DOHH2 (cell line): ENCODE results near the gene WDR77.

Experiments
- H3F3A ChIP-seq: fragments of 200-600 bp; sonication (generic), shearing (Covaris generic); 2 replicates; pipeline ENCODE4 v1.6.0; 2016; ENCODE audit warnings: antibody characterized with exemption, mild to moderate bottlenecking; ENCODE audit not compliant: control insufficient read depth, insufficient read depth
- H3K27ac ChIP-seq: fragments of 200-600 bp; sonication (generic); 2 replicates; pipeline ENCODE4 v1.5.1; 2014; ENCODE audit warnings: low read depth, mild to moderate bottlenecking, low read length, moderate library complexity
- H3K27me3 ChIP-seq: fragments of 200-600 bp; sonication (generic); 2 replicates; pipeline ENCODE4 v1.6.1; 2014; ENCODE audit warnings: mild to moderate bottlenecking, low read length, mixed read lengths; ENCODE audit not compliant: control insufficient read depth
- H3K36me3 ChIP-seq: fragments of 200-600 bp; sonication (generic); 2 replicates; pipeline ENCODE4 v1.6.1; 2014; ENCODE audit warnings: mild to moderate bottlenecking, low read length, moderate library complexity, mixed read lengths; ENCODE audit not compliant: control insufficient read depth
- H3K4me1 ChIP-seq: fragments of 200-600 bp; sonication (generic); 2 replicates; pipeline ENCODE4 v1.6.1; 2014; ENCODE audit warnings: mild to moderate bottlenecking, low read length, mixed read lengths; ENCODE audit not compliant: control insufficient read depth
- H3K4me2 ChIP-seq: fragments of 200-600 bp; sonication (generic); 2 replicates; pipeline ENCODE4 v1.6.0; 2014; ENCODE audit warnings: mild to moderate bottlenecking, low read length, moderate library complexity
- H3K4me3 ChIP-seq: fragments of 200-600 bp; sonication (generic); 2 replicates; pipeline ENCODE4 v1.5.1; 2014; ENCODE audit warnings: mild to moderate bottlenecking, low read length, mixed read lengths
- H3K79me2 ChIP-seq: fragments of 200-600 bp; sonication (generic); 2 replicates; pipeline ENCODE4 v1.6.1; 2014; ENCODE audit warnings: mild to moderate bottlenecking, low read length, mixed read lengths; ENCODE audit not compliant: control insufficient read depth
- H3K9me2 ChIP-seq: fragments of 200-600 bp; sonication (generic); replicated peaks from 2 replicates; pipeline ENCODE4 v1.6.1; 2014; ENCODE audit warnings: mild to moderate bottlenecking, low read length, mixed read lengths; ENCODE audit not compliant: control insufficient read depth
- H3K9me3 ChIP-seq: fragments of 200-600 bp; sonication (generic); 2 replicates; pipeline ENCODE4 v1.6.1; 2014; ENCODE audit warnings: antibody characterized with exemption, low read length, mixed read lengths; ENCODE audit not compliant: control insufficient read depth, insufficient read depth
- H4K20me1 ChIP-seq: fragments of 200-600 bp; sonication (generic); 2 replicates; pipeline ENCODE4 v1.6.0; 2014; ENCODE audit warnings: low read depth, mild to moderate bottlenecking, antibody characterized with exemption, low read length, moderate library complexity; ENCODE audit not compliant: control insufficient read depth, insufficient read depth
- EZH2phosphoT487 ChIP-seq: fragments of 200-600 bp; sonication (generic); IDR thresholded peaks from 2 replicates; pipeline ENCODE4 v1.6.1; 2017; ENCODE audit warnings: borderline replicate concordance, mild to moderate bottlenecking, antibody characterized with exemption, low read length, moderate library complexity, mixed read lengths
- TF ChIP-seq, protein P1 (sequence below): fragments of 200-600 bp; sonication (generic); IDR thresholded peaks from one replicate; pipeline ENCODE4 v1.5.1; 2014; ENCODE audit warnings: antibody characterized with exemption, mild to moderate bottlenecking, low read depth, low read length; ENCODE audit not compliant: poor library complexity, severe bottlenecking

Gene WDR77

DNA sequence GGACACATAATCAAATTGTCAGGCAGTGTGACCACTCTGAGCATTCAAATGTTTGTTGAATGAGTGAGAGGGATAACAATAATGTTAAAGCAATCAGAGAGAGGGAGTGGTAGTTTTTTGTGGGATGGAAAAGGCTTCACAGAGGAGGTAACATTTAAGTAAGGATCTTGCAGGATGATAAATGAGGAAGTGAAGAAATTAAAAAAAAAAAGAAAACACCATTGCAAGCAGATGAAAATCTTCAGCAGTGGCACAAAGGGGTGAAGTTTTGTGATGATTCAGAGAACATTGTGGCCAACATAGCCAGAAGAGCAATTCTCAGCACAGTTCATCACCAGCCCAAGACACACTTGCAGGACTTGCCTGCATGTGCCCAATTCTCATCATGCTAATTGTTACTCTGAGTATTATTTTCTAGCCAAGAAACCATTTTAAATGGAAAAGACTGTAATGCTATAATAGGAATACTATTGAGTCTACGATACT lies 56.6 kb downstream of the WDR77 start:
- Histone ChIP-seq H3K4me1 (peaks cover 7% of the 10 kb centered on the region), H4K20me1 (no peaks in the 10 kb centered on the region), H3K27ac (no peak overlapping the region), H3F3A (0 out of 2 replicates have a peak, but pooled peaks cover 4% of the 10 kb centered on the region), H3K79me2 (no peaks in the 10 kb centered on the region), H3K9me3 (no peaks in the 10 kb centered on the region), H3K9me2 (no peaks in the 10 kb centered on the region), H3K4me2 (peak overlapping the region; percentile 24; the same call in 1 of the 2 replicates), H3K27me3 (peaks cover 2% of the 10 kb centered on the region), H3K4me3 (no peak overlapping the region), H3K36me3 (no peaks in the 10 kb centered on the region)
- TF ChIP-seq, protein P1, sequence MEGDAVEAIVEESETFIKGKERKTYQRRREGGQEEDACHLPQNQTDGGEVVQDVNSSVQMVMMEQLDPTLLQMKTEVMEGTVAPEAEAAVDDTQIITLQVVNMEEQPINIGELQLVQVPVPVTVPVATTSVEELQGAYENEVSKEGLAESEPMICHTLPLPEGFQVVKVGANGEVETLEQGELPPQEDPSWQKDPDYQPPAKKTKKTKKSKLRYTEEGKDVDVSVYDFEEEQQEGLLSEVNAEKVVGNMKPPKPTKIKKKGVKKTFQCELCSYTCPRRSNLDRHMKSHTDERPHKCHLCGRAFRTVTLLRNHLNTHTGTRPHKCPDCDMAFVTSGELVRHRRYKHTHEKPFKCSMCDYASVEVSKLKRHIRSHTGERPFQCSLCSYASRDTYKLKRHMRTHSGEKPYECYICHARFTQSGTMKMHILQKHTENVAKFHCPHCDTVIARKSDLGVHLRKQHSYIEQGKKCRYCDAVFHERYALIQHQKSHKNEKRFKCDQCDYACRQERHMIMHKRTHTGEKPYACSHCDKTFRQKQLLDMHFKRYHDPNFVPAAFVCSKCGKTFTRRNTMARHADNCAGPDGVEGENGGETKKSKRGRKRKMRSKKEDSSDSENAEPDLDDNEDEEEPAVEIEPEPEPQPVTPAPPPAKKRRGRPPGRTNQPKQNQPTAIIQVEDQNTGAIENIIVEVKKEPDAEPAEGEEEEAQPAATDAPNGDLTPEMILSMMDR = no peak
- no peak for TF ChIP-seq EZH2phosphoT487

GRCh38 chr1:111392042-111392441 lies 57.0 kb downstream of the WDR77 start:
- Histone ChIP-seq H3K4me2 (peak overlapping the region; percentile 24; the same call in 1 of the 2 replicates), H3K27me3 (peaks cover 2% of the 10 kb centered on the region)

More at GRCh38 chr1:111392042-111392441, 57.0 kb downstream of the WDR77 start:
- Histone ChIP-seq H3F3A (0 out of 2 replicates have a peak, but pooled peaks cover 4% of the 10 kb centered on the region), H3K27ac (no peak overlapping the region), H3K9me2 (no peaks in the 10 kb centered on the region), H3K4me1 (peaks cover 7% of the 10 kb centered on the region), H3K4me3 (no peak overlapping the region), H3K36me3 (no peaks in the 10 kb centered on the region), H3K79me2 (no peaks in the 10 kb centered on the region), H3K9me3 (no peaks in the 10 kb centered on the region), H4K20me1 (no peaks in the 10 kb centered on the region)
- TF ChIP-seq, protein P1 = no peak
- no peak for TF ChIP-seq EZH2phosphoT487
